ENCODE measurements around the gene ITGA2. TPM values are rescaled to one million over a fixed set of nuclear protein-coding genes. Genes with fewer than 3 reads are reported as not detected.
"Not testable (repeated sequence)": the region's sequence is repeated elsewhere in the genome, so short reads cannot be mapped to it uniquely, and the experiment has no call there.

The ITGA2 gene
- total RNA-seq, 1 donor from 2014 or later: 3.1 TPM

- H3K36me3 Mint-ChIP-seq (ENCODE audit: low read depth): peaks cover 30% of the 10 kb centered on the region
- intact Hi-C loops (cut with micrococcal nuclease): loop anchor here (5.0 kb wide), 1 partner anchor 1207 kb away; the partner anchor contains the start of gene ARL15
- no peak overlapping the region for H3K4me3 Mint-ChIP-seq
- no peaks in the 10 kb centered on the region for H3K27me3 Mint-ChIP-seq (ENCODE audit: insufficient read depth)
- no peaks in the 10 kb centered on the region for H3K9me3 Mint-ChIP-seq
- peaks cover 29% of the 10 kb centered on the region for H3K4me1 Mint-ChIP-seq (ENCODE audit: low read depth)
- no peak overlapping the region for H3K27ac Mint-ChIP-seq
- DNase-seq (ENCODE audit: low spot score): no peak
Observed at GRCh38 chr5:53105611-53106300, 116.6 kb downstream of the ITGA2 start.

GRCh38 chr5:53109056-53109442 lies 119.9 kb downstream of the ITGA2 start:
- peaks cover 31% of the 10 kb centered on the region for H3K4me1 Mint-ChIP-seq (ENCODE audit: low read depth)
- no peaks in the 10 kb centered on the region for H3K9me3 Mint-ChIP-seq
- no peaks in the 10 kb centered on the region for H3K27me3 Mint-ChIP-seq (ENCODE audit: insufficient read depth)
- intact Hi-C loops (cut with micrococcal nuclease): loop anchor here (1.0 to 5.0 kb wide), 6 partner anchors 13 to 1203 kb away; partner anchors contain the start of gene ARL15
- DNase-seq (ENCODE audit: low spot score): no peak
- H3K4me3 Mint-ChIP-seq: peak overlapping the region; percentile 91
- H3K36me3 Mint-ChIP-seq (ENCODE audit: low read depth): peaks cover 13% of the 10 kb centered on the region
- peak overlapping the region; percentile 84 for H3K27ac Mint-ChIP-seq

GRCh38 chr5:53109443-53110127 lies 120.4 kb downstream of the ITGA2 start, which contains the start of gene MOCS2:
TSS of gene MOCS2 (minus strand) at chr5:53109757. CDS start at chr5:53107174, 2,583 bp downstream.
- Mint-ChIP-seq H3K27me3 (ENCODE audit: insufficient read depth) (no peaks in the 10 kb centered on the region), H3K4me3 (peak within 1 kb of the TSS; percentile 91), H3K4me1 (ENCODE audit: low read depth) (peaks cover 31% of the 10 kb centered on the region), H3K36me3 (ENCODE audit: low read depth) (peaks cover 13% of the 10 kb centered on the region), H3K27ac (peak within 1 kb of the TSS; percentile 84), H3K9me3 (no peaks in the 10 kb centered on the region)
- peak; percentile 86 for DNase-seq (ENCODE audit: low spot score)
- intact Hi-C loops (cut with micrococcal nuclease): loop anchor here (1.0 to 10.0 kb wide), 7 partner anchors 13 to 1203 kb away; partner anchors contain the start of gene ARL15

- H3K4me3 Mint-ChIP-seq: peak overlapping the region; percentile 91
- intact Hi-C loops (cut with micrococcal nuclease): loop anchor here (10.0 kb wide), 1 partner anchor 1105 kb away; no protein-coding TSS in a partner anchor
- peaks cover 2% of the 10 kb centered on the region for H3K27me3 Mint-ChIP-seq (ENCODE audit: insufficient read depth)
- H3K27ac Mint-ChIP-seq: peak overlapping the region; percentile 84
- no peak for DNase-seq (ENCODE audit: low spot score)
- peaks cover 12% of the 10 kb centered on the region for H3K36me3 Mint-ChIP-seq (ENCODE audit: low read depth)
- no peaks in the 10 kb centered on the region for H3K9me3 Mint-ChIP-seq
- H3K4me1 Mint-ChIP-seq (ENCODE audit: low read depth): peaks cover 31% of the 10 kb centered on the region
Observed at GRCh38 chr5:53110156-53110555, 121.0 kb downstream of the ITGA2 start.

- Mint-ChIP-seq H3K27me3 (ENCODE audit: insufficient read depth) (peaks cover 2% of the 10 kb centered on the region), H3K9me3 (no peaks in the 10 kb centered on the region), H3K4me1 (ENCODE audit: low read depth) (peaks cover 25% of the 10 kb centered on the region), H3K36me3 (ENCODE audit: low read depth) (peaks cover 3% of the 10 kb centered on the region), H3K4me3 (peak overlapping the region; percentile 91), H3K27ac (no peak overlapping the region)
- DNase-seq (ENCODE audit: low spot score): no peak
- intact Hi-C loops (cut with micrococcal nuclease): loop anchor here (10.0 kb wide), 1 partner anchor 1104 kb away; no protein-coding TSS in a partner anchor
Observed at GRCh38 chr5:53111139-53111538, 122.0 kb downstream of the ITGA2 start.

GRCh38 chr5:53112307-53112706 lies 123.2 kb downstream of the ITGA2 start:
- not testable (repeated sequence) for DNase-seq (ENCODE audit: low spot score); H3K36me3 Mint-ChIP-seq (ENCODE audit: low read depth); H3K27me3 Mint-ChIP-seq (ENCODE audit: insufficient read depth); H3K4me3 Mint-ChIP-seq; H3K27ac Mint-ChIP-seq; H3K9me3 Mint-ChIP-seq
- intact Hi-C loops (cut with micrococcal nuclease): loop anchor here (10.0 kb wide), 1 partner anchor 1102 kb away; no protein-coding TSS in a partner anchor
- peaks cover 23% of the 10 kb centered on the region for H3K4me1 Mint-ChIP-seq (ENCODE audit: low read depth)

GRCh38 chr5:53112909-53113308 lies 123.8 kb downstream of the ITGA2 start:
- Mint-ChIP-seq H3K4me3 (no peak overlapping the region), H3K27ac (no peak overlapping the region), H3K27me3 (ENCODE audit: insufficient read depth) (peaks cover 6% of the 10 kb centered on the region), H3K4me1 (ENCODE audit: low read depth) (peaks cover 23% of the 10 kb centered on the region), H3K36me3 (ENCODE audit: low read depth) (peaks cover 1% of the 10 kb centered on the region), H3K9me3 (no peaks in the 10 kb centered on the region)
- DNase-seq (ENCODE audit: low spot score): no peak
- intact Hi-C loops (cut with micrococcal nuclease): loop anchor here (10.0 kb wide), 1 partner anchor 1102 kb away; no protein-coding TSS in a partner anchor

- Mint-ChIP-seq H3K4me3 (no peak overlapping the region), H3K4me1 (ENCODE audit: low read depth) (peaks cover 16% of the 10 kb centered on the region), H3K36me3 (ENCODE audit: low read depth) (peaks cover 1% of the 10 kb centered on the region), H3K27ac (no peak overlapping the region), H3K27me3 (ENCODE audit: insufficient read depth) (peaks cover 9% of the 10 kb centered on the region), H3K9me3 (no peaks in the 10 kb centered on the region)
- intact Hi-C loops (cut with micrococcal nuclease): loop anchor here (10.0 kb wide), 1 partner anchor 1101 kb away; no protein-coding TSS in a partner anchor
- DNase-seq (ENCODE audit: low spot score): no peak
Observed at GRCh38 chr5:53113947-53114346, 124.8 kb downstream of the ITGA2 start.

GRCh38 chr5:53114988-53115387 lies 125.8 kb downstream of the ITGA2 start:
- no peaks in the 10 kb centered on the region for H3K9me3 Mint-ChIP-seq
- H3K27ac Mint-ChIP-seq: no peak overlapping the region
- H3K4me3 Mint-ChIP-seq: no peak overlapping the region
- H3K27me3 Mint-ChIP-seq (ENCODE audit: insufficient read depth): peaks cover 11% of the 10 kb centered on the region
- intact Hi-C loops (cut with micrococcal nuclease): loop anchor here (10.0 kb wide), 1 partner anchor 1100 kb away; no protein-coding TSS in a partner anchor
- peaks cover 1% of the 10 kb centered on the region for H3K36me3 Mint-ChIP-seq (ENCODE audit: low read depth)
- peaks cover 10% of the 10 kb centered on the region for H3K4me1 Mint-ChIP-seq (ENCODE audit: low read depth)
- DNase-seq (ENCODE audit: low spot score): no peak

GRCh38 chr5:53116597-53116996 lies 127.4 kb downstream of the ITGA2 start:
- Mint-ChIP-seq H3K4me1 (ENCODE audit: low read depth) (no peaks in the 10 kb centered on the region), H3K9me3 (no peaks in the 10 kb centered on the region), H3K4me3 (no peak overlapping the region), H3K27me3 (ENCODE audit: insufficient read depth) (peaks cover 11% of the 10 kb centered on the region), H3K36me3 (ENCODE audit: low read depth) (peaks cover 1% of the 10 kb centered on the region), H3K27ac (no peak overlapping the region)
- intact Hi-C loops (cut with micrococcal nuclease): loop anchor here (10.0 kb wide), 1 partner anchor 1098 kb away; no protein-coding TSS in a partner anchor
- no peak for DNase-seq (ENCODE audit: low spot score)

GRCh38 chr5:53118879-53119278 lies 129.7 kb downstream of the ITGA2 start:
- Mint-ChIP-seq H3K4me3 (no peak overlapping the region), H3K9me3 (no peaks in the 10 kb centered on the region), H3K4me1 (ENCODE audit: low read depth) (no peaks in the 10 kb centered on the region), H3K36me3 (ENCODE audit: low read depth) (peaks cover 1% of the 10 kb centered on the region), H3K27ac (no peak overlapping the region), H3K27me3 (ENCODE audit: insufficient read depth) (peaks cover 11% of the 10 kb centered on the region)
- intact Hi-C loops (cut with micrococcal nuclease): loop anchor here (10.0 kb wide), 1 partner anchor 1096 kb away; no protein-coding TSS in a partner anchor
- DNase-seq (ENCODE audit: low spot score): no peak

- H3K4me3 Mint-ChIP-seq: no peak overlapping the region
- intact Hi-C loops (cut with micrococcal nuclease): no loop called here
- no peaks in the 10 kb centered on the region for H3K36me3 Mint-ChIP-seq (ENCODE audit: low read depth)
- peaks cover 9% of the 10 kb centered on the region for H3K27me3 Mint-ChIP-seq (ENCODE audit: insufficient read depth)
- H3K4me1 Mint-ChIP-seq (ENCODE audit: low read depth): no peaks in the 10 kb centered on the region
- H3K27ac Mint-ChIP-seq: no peak overlapping the region
- DNase-seq (ENCODE audit: low spot score): no peak
- no peaks in the 10 kb centered on the region for H3K9me3 Mint-ChIP-seq
Observed at GRCh38 chr5:53120165-53120564, 131.0 kb downstream of the ITGA2 start.

GRCh38 chr5:53123702-53124101 lies 134.6 kb downstream of the ITGA2 start:
- Mint-ChIP-seq H3K27me3 (ENCODE audit: insufficient read depth) (peaks cover 3% of the 10 kb centered on the region), H3K36me3 (ENCODE audit: low read depth) (no peaks in the 10 kb centered on the region), H3K4me1 (ENCODE audit: low read depth) (no peaks in the 10 kb centered on the region), H3K27ac (no peak overlapping the region), H3K9me3 (no peaks in the 10 kb centered on the region), H3K4me3 (no peak overlapping the region)
- DNase-seq (ENCODE audit: low spot score): no peak
- intact Hi-C loops (cut with micrococcal nuclease): no loop called here
